DND-41 (cell line): Measurements from ENCODE around the gene PWWP2B.

Source experiments
- EZH2 ChIP-seq: IDR thresholded peaks from 3 replicates; pipeline ENCODE4 v1.6.1; 2012; ENCODE audit warnings: borderline replicate concordance, low read depth, mild to moderate bottlenecking, moderate library complexity, low read length, inconsistent platforms; ENCODE audit not compliant: severe bottlenecking
- TF ChIP-seq, protein P1 (sequence below): IDR thresholded peaks from 2 replicates; pipeline ENCODE4 v1.5.1; 2012; ENCODE audit warnings: borderline replicate concordance, low read length, moderate library complexity, mild to moderate bottlenecking; ENCODE audit not compliant: poor library complexity, severe bottlenecking; ENCODE audit errors: extremely low read depth

DNA sequence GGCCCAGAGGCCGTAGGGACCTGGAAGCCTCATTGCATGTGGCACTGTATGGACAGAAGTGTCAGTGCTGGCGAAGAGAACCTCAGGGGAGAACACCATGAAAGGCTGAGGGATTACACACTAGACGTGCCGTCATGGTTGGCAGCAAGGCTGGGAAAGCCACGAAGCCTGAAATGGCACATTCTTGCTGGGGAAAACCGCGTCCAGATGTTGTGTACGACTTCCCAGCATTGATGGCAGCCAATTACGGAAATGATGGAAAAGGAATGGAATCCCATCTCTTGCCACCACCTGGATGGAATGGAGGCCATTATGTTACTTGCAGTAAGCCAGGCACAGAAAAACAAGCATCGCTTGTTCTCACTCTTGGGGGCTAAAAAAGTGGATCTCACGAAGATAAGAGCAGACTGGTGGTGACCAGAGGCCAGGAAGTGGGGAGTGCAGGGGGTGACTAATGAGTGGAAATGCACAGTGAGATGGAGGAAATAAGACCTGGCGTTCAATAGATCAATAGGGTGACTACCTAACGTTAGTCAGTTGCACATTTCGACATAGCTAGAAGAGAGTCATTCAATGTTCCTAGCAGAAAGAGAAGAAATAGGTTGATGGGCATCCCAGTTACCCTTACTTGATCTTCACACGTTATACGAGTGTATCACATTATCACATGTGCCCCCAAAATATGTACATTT lies 14.6 kb upstream of the PWWP2B start:
- no peak for TF ChIP-seq EZH2
- TF ChIP-seq, protein P1, sequence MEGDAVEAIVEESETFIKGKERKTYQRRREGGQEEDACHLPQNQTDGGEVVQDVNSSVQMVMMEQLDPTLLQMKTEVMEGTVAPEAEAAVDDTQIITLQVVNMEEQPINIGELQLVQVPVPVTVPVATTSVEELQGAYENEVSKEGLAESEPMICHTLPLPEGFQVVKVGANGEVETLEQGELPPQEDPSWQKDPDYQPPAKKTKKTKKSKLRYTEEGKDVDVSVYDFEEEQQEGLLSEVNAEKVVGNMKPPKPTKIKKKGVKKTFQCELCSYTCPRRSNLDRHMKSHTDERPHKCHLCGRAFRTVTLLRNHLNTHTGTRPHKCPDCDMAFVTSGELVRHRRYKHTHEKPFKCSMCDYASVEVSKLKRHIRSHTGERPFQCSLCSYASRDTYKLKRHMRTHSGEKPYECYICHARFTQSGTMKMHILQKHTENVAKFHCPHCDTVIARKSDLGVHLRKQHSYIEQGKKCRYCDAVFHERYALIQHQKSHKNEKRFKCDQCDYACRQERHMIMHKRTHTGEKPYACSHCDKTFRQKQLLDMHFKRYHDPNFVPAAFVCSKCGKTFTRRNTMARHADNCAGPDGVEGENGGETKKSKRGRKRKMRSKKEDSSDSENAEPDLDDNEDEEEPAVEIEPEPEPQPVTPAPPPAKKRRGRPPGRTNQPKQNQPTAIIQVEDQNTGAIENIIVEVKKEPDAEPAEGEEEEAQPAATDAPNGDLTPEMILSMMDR, result no peak
